ENCODE measurements around the gene METTL13.

DNA sequence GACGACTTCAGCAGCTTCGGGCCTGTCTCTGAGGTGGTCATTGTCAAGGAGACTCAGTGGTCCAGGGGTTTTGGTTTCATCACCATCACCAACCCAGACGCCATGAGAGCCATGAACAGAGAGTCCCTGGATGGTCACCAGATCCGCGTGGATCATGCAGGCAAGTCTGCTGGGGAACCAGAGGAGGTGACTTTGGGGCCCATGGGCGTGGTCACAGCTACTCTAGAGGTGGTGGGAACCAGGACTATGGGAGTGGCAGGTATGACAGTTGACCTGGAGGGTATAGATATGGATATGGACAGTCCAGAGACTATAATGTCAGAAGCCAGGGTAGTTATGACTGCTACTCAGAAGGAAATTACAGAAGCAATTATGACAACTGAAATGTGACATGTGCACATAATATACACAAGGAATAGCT, 19.3 kb upstream of the METTL13 start:
- TF ChIP-seq, protein P1, sequence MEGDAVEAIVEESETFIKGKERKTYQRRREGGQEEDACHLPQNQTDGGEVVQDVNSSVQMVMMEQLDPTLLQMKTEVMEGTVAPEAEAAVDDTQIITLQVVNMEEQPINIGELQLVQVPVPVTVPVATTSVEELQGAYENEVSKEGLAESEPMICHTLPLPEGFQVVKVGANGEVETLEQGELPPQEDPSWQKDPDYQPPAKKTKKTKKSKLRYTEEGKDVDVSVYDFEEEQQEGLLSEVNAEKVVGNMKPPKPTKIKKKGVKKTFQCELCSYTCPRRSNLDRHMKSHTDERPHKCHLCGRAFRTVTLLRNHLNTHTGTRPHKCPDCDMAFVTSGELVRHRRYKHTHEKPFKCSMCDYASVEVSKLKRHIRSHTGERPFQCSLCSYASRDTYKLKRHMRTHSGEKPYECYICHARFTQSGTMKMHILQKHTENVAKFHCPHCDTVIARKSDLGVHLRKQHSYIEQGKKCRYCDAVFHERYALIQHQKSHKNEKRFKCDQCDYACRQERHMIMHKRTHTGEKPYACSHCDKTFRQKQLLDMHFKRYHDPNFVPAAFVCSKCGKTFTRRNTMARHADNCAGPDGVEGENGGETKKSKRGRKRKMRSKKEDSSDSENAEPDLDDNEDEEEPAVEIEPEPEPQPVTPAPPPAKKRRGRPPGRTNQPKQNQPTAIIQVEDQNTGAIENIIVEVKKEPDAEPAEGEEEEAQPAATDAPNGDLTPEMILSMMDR (conservative IDR thresholded peaks at IDR 0.05; ENCODE audit: low read depth, low read length) = no peak
- TF ChIP-seq EZH2 (IDR thresholded peaks at IDR 0.05; ENCODE audit: borderline replicate concordance, low read depth, low read length, poor library complexity, severe bottlenecking) = no peak

All from A673 (cell line).